Calu3 (cell line): Measurements from ENCODE around the gene SMAD1. TPM values are rescaled to one million over a fixed set of nuclear protein-coding genes. Genes with fewer than 3 reads are reported as not detected.

Experiments
- BruUV-seq: library from RNA; stranded (reverse); fragments of 400-500 nt; replicated peaks from 2 replicates; lab custom pipeline; 2021; lab: Mats Ljungman, UMichigan
- CTCF ChIA-PET: fragments of 300-600 bp; sonication (Branson Sonifier 250); formaldehyde crosslinking; loops from one replicate; lab custom pipeline; 2022; ENCODE audit warnings: antibody characterized with exemption; lab: Charles Lee
- DNase-seq: peaks from one replicate; pipeline ENCODE4 v3.0.0; 2022
- H3K27ac Mint-ChIP-seq: one replicate; pipeline ENCODE4 v1.8.0; 2022; ENCODE audit warnings: mixed read lengths; ENCODE audit not compliant: unreplicated experiment
- H3K27me3 Mint-ChIP-seq: one replicate; pipeline ENCODE4 v1.8.0; 2022; ENCODE audit warnings: mixed read lengths; ENCODE audit not compliant: unreplicated experiment
- H3K36me3 Mint-ChIP-seq: one replicate; pipeline ENCODE4 v1.8.0; 2022; ENCODE audit warnings: mild to moderate bottlenecking, moderate library complexity, mixed read lengths; ENCODE audit not compliant: insufficient read depth, unreplicated experiment
- H3K4me1 Mint-ChIP-seq: one replicate; pipeline ENCODE4 v1.8.0; 2022; ENCODE audit warnings: mild to moderate bottlenecking, low read depth, mixed read lengths; ENCODE audit not compliant: unreplicated experiment
- H3K4me3 Mint-ChIP-seq: one replicate; pipeline ENCODE4 v1.8.0; 2022; ENCODE audit warnings: mild to moderate bottlenecking, low read depth, moderate library complexity, mixed read lengths; ENCODE audit not compliant: unreplicated experiment
- H3K9me3 Mint-ChIP-seq: one replicate; pipeline ENCODE4 v1.8.0; 2022; ENCODE audit warnings: low read depth, mixed read lengths; ENCODE audit not compliant: unreplicated experiment
- CTCF ChIP-seq: fragments of 200-600 bp; IDR thresholded peaks from one replicate; pipeline ENCODE4 v1.8.0; 2022; ENCODE audit warnings: antibody characterized with exemption; ENCODE audit not compliant: unreplicated experiment
- intact Hi-C: fragments of 100-400 bp; cut with micrococcal nuclease; formaldehyde crosslinking; loops from one replicate; pipeline ENCODE4 v1.10.0; 2022; ENCODE audit not compliant: unreplicated experiment
- total RNA-seq: library from RNA; stranded (reverse); gene quantifications from 2 replicates; pipeline ENCODE4 v1.2.3, GENCODE V29; 2022

Gene SMAD1
- total RNA-seq, 1 experiment from 2014 or later: 15.3 TPM

GRCh38 chr4:145473203-145473602 lies 8.4 kb upstream of the SMAD1 start:
- Mint-ChIP-seq H3K4me3 (no peak overlapping the region), H3K27me3 (no peaks in the 10 kb centered on the region), H3K4me1 (no peaks in the 10 kb centered on the region), H3K36me3 (no peaks in the 10 kb centered on the region), H3K9me3 (peaks cover 5% of the 10 kb centered on the region), H3K27ac (no peak overlapping the region)
- no peak for DNase-seq
- CTCF ChIA-PET: no interaction called here
- no peak for TF ChIP-seq CTCF
- intact Hi-C loops: no loop called here
- BruUV-seq: no TSS peak

- no peak for DNase-seq
These were observed 1.4 kb upstream of the SMAD1 start for GRCh38 chr4:145480257-145480656.

GRCh38 chr4:145481942-145482208 lies 222 bp downstream of the SMAD1 start:
- intact Hi-C loops: loop anchor here (5.0 to 10.0 kb wide), 2 partner anchors 75 to 253 kb away; no protein-coding TSS in a partner anchor
- Mint-ChIP-seq H3K27me3 (no peaks in the 10 kb centered on the region), H3K9me3 (no peaks in the 10 kb centered on the region), H3K27ac (no peak overlapping the region), H3K4me3 (no peak overlapping the region), H3K36me3 (no peaks in the 10 kb centered on the region), H3K4me1 (peaks cover 19% of the 10 kb centered on the region)
- CTCF ChIA-PET: no interaction called here
- no peak for DNase-seq
- no TSS peak for BruUV-seq
- no peak for TF ChIP-seq CTCF

More at GRCh38 chr4:145480257-145480656, 1.4 kb upstream of the SMAD1 start:
- H3K4me1 Mint-ChIP-seq: peaks cover 19% of the 10 kb centered on the region
- no peak overlapping the region for H3K4me3 Mint-ChIP-seq
- no peaks in the 10 kb centered on the region for H3K36me3 Mint-ChIP-seq
- no TSS peak for BruUV-seq
- H3K27ac Mint-ChIP-seq: no peak overlapping the region
- TF ChIP-seq CTCF: no peak
- intact Hi-C loops: loop anchor here (5.0 to 10.0 kb wide), 2 partner anchors 77 to 255 kb away; no protein-coding TSS in a partner anchor
- CTCF ChIA-PET: no interaction called here
- H3K27me3 Mint-ChIP-seq: no peaks in the 10 kb centered on the region
- H3K9me3 Mint-ChIP-seq: no peaks in the 10 kb centered on the region

GRCh38 chr4:145482209-145483037 lies 770 bp downstream of the SMAD1 start:
- no peak overlapping the region for H3K27ac Mint-ChIP-seq
- no peaks in the 10 kb centered on the region for H3K36me3 Mint-ChIP-seq
- peak; percentile 28 for DNase-seq
- no peaks in the 10 kb centered on the region for H3K9me3 Mint-ChIP-seq
- no peaks in the 10 kb centered on the region for H3K27me3 Mint-ChIP-seq
- BruUV-seq: no TSS peak
- no peak for TF ChIP-seq CTCF
- intact Hi-C loops: loop anchor here (5.0 to 10.0 kb wide), 2 partner anchors 75 to 252 kb away; no protein-coding TSS in a partner anchor
- H3K4me1 Mint-ChIP-seq: peaks cover 19% of the 10 kb centered on the region
- CTCF ChIA-PET: no interaction called here
- H3K4me3 Mint-ChIP-seq: no peak overlapping the region
